Calu3 (cell line): ENCODE measurements around the gene OR2T34. TPM values are rescaled to one million over a fixed set of nuclear protein-coding genes. Genes with fewer than 3 reads are reported as not detected.

Source experiments
- BruUV-seq: library from RNA; stranded (reverse); fragments of 400-500 nt; replicated peaks from 2 replicates; lab custom pipeline; 2021; lab: Mats Ljungman, UMichigan
- CTCF ChIA-PET: fragments of 300-600 bp; sonication (Branson Sonifier 250); formaldehyde crosslinking; loops from one replicate; lab custom pipeline; 2022; ENCODE audit warnings: antibody characterized with exemption; lab: Charles Lee
- DNase-seq: peaks from one replicate; pipeline ENCODE4 v3.0.0; 2022
- H3K27ac Mint-ChIP-seq: one replicate; pipeline ENCODE4 v1.8.0; 2022; ENCODE audit warnings: mixed read lengths; ENCODE audit not compliant: unreplicated experiment
- H3K27me3 Mint-ChIP-seq: one replicate; pipeline ENCODE4 v1.8.0; 2022; ENCODE audit warnings: mixed read lengths; ENCODE audit not compliant: unreplicated experiment
- H3K36me3 Mint-ChIP-seq: one replicate; pipeline ENCODE4 v1.8.0; 2022; ENCODE audit warnings: mild to moderate bottlenecking, moderate library complexity, mixed read lengths; ENCODE audit not compliant: insufficient read depth, unreplicated experiment
- H3K4me1 Mint-ChIP-seq: one replicate; pipeline ENCODE4 v1.8.0; 2022; ENCODE audit warnings: mild to moderate bottlenecking, low read depth, mixed read lengths; ENCODE audit not compliant: unreplicated experiment
- H3K4me3 Mint-ChIP-seq: one replicate; pipeline ENCODE4 v1.8.0; 2022; ENCODE audit warnings: mild to moderate bottlenecking, low read depth, moderate library complexity, mixed read lengths; ENCODE audit not compliant: unreplicated experiment
- H3K9me3 Mint-ChIP-seq: one replicate; pipeline ENCODE4 v1.8.0; 2022; ENCODE audit warnings: low read depth, mixed read lengths; ENCODE audit not compliant: unreplicated experiment
- intact Hi-C: fragments of 100-400 bp; cut with micrococcal nuclease; formaldehyde crosslinking; loops from one replicate; pipeline ENCODE4 v1.10.0; 2022; ENCODE audit not compliant: unreplicated experiment
- total RNA-seq: library from RNA; stranded (reverse); gene quantifications from 2 replicates; pipeline ENCODE4 v1.2.3, GENCODE V29; 2022
- TF ChIP-seq, protein P1 (sequence below): fragments of 200-600 bp; IDR thresholded peaks from one replicate; pipeline ENCODE4 v1.8.0; 2022; ENCODE audit warnings: antibody characterized with exemption; ENCODE audit not compliant: unreplicated experiment

The OR2T34 gene
- total RNA-seq, 1 experiment from 2014 or later, result not detected

DNA sequence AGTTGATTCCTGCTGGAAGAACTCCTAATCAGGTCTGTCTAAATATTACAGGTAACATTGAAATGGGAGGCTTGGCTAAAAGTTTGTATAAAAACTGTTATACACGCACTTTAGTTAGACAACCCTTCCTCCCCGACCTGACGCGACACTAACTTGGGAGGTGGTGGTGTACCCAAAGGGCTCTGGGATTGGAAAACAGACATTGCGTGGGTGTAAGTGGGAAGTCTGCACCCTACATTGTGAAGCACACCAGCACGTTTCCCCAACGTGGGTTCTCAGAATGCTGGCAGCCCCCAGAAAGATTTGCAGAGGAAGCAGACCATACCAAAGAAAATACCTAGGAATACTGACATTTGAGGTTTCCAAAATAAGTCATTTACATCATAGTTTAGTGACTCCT lies 43.6 kb upstream of the OR2T34 start:
- CTCF ChIA-PET, result no interaction called here
- peaks cover 8% of the 10 kb centered on the region for H3K9me3 Mint-ChIP-seq
- no peaks in the 10 kb centered on the region for H3K4me1 Mint-ChIP-seq

DNA sequence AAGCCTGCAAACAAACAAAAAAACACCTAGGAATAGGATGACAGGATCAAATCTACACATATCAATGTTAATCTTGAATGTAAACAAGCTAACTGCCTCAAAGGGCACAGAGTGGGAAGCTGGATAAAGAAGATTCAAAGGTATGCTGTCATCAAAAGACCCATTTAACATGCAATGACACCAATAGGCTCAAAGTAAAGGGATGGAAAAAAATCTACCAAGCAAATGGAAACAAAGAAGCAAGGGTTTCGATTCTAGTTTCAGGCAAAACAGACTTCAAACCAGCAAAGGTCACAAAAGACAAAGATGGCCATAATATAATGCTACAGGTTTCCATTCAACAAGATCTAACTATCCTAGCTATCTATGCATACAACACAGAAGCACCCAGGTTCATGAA lies 39.2 kb upstream of the OR2T34 start:
- no peak overlapping the region for H3K4me3 Mint-ChIP-seq
- intact Hi-C loops, result no loop called here
- peaks cover 9% of the 10 kb centered on the region for H3K9me3 Mint-ChIP-seq
- H3K36me3 Mint-ChIP-seq, result no peaks in the 10 kb centered on the region
- H3K27me3 Mint-ChIP-seq, result no peaks in the 10 kb centered on the region
- BruUV-seq, result no TSS peak
- TF ChIP-seq, protein P1, sequence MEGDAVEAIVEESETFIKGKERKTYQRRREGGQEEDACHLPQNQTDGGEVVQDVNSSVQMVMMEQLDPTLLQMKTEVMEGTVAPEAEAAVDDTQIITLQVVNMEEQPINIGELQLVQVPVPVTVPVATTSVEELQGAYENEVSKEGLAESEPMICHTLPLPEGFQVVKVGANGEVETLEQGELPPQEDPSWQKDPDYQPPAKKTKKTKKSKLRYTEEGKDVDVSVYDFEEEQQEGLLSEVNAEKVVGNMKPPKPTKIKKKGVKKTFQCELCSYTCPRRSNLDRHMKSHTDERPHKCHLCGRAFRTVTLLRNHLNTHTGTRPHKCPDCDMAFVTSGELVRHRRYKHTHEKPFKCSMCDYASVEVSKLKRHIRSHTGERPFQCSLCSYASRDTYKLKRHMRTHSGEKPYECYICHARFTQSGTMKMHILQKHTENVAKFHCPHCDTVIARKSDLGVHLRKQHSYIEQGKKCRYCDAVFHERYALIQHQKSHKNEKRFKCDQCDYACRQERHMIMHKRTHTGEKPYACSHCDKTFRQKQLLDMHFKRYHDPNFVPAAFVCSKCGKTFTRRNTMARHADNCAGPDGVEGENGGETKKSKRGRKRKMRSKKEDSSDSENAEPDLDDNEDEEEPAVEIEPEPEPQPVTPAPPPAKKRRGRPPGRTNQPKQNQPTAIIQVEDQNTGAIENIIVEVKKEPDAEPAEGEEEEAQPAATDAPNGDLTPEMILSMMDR, result no peak
- no peak for DNase-seq
- no peaks in the 10 kb centered on the region for H3K4me1 Mint-ChIP-seq
- no peak overlapping the region for H3K27ac Mint-ChIP-seq
- CTCF ChIA-PET, result no interaction called here

More for the DNA sequence above, 43.6 kb upstream of the OR2T34 start:
- Mint-ChIP-seq H3K27me3 (no peaks in the 10 kb centered on the region), H3K36me3 (no peaks in the 10 kb centered on the region), H3K4me3 (no peak overlapping the region), H3K27ac (no peak overlapping the region)
- TF ChIP-seq, protein P1, result no peak
- BruUV-seq, result no TSS peak
- intact Hi-C loops, result no loop called here
- no peak for DNase-seq

DNA sequence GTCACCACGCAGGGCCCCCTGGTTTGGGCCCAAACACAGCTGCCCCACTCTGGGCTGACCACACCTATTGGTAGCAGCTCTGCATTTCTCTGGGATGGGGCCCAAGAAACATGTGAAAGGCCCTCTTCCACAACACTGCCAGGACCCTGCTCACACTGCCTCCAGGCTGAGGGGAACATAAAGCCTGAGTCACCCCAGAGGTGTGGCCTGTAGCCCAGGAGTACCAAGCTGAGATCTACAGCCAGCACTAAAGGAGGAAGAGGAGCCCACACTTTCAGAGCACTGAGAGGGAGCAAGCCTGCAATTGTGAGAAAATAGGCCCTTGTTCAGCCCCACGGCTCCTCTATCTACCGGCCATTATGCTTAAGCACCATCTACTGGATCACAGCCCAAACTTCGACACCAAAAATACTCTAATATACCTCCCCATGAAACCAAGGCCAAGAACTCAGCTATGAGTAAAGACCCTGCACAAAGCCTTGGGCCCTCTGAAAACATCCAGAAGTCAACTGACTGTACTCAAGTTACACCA lies 37.4 kb upstream of the OR2T34 start:
- TF ChIP-seq, protein P1, result no peak
- intact Hi-C loops, result no loop called here
- Mint-ChIP-seq H3K36me3 (no peaks in the 10 kb centered on the region), H3K9me3 (peaks cover 6% of the 10 kb centered on the region), H3K27me3 (no peaks in the 10 kb centered on the region), H3K4me1 (no peaks in the 10 kb centered on the region), H3K27ac (no peak overlapping the region), H3K4me3 (no peak overlapping the region)
- CTCF ChIA-PET, result no interaction called here
- no TSS peak for BruUV-seq
- no peak for DNase-seq

DNA sequence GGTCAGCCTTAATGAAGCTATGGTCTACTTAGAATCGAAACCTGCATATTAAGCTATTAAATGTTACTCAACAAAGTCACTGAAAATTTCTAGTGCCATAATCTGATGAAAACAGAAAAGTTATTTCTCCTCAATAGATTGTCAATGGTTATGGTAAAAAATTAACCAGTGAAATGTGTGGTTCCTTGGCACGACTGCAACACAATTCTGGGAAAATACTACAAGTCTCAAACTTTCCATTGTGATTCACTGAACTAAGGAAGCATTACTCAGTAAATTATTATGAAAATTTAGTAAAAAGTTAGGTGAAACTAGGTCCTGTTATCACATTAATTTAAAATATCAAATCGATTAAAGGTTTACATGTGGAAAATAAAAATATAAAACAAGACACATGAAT lies 35.7 kb upstream of the OR2T34 start:
- Mint-ChIP-seq H3K4me1 (no peaks in the 10 kb centered on the region), H3K27ac (no peak overlapping the region), H3K4me3 (no peak overlapping the region), H3K36me3 (no peaks in the 10 kb centered on the region), H3K27me3 (no peaks in the 10 kb centered on the region), H3K9me3 (peaks cover 6% of the 10 kb centered on the region)
- CTCF ChIA-PET, result no interaction called here
- TF ChIP-seq, protein P1, result no peak
- DNase-seq, result no peak
- intact Hi-C loops, result no loop called here
- BruUV-seq, result no TSS peak
